K562 (cell line): ENCODE measurements around the gene RUVBL2. TPM values are rescaled to one million over a fixed set of nuclear protein-coding genes. Genes with fewer than 3 reads are reported as not detected.

Experiments
- GTF2F1 ChIP-seq: IDR thresholded peaks from 2 replicates; pipeline ENCODE4 v1.6.1; 2011; ENCODE audit warnings: low read depth, low read length, improper control_type of control experiment
- HOXB6 ChIP-seq: fragments of 250-450 bp; sonication (Bioruptor Pico); IDR thresholded peaks from 2 replicates; pipeline ENCODE4 v1.5.1; 2022; ENCODE audit warnings: mild to moderate bottlenecking, borderline replicate concordance
- KLF6 ChIP-seq: fragments of 250-450 bp; sonication (Bioruptor Pico); IDR thresholded peaks from 2 replicates; pipeline ENCODE4 v1.4.0; 2020; ENCODE audit warnings: mild to moderate bottlenecking, moderate library complexity, borderline replicate concordance
- MAZ ChIP-seq, 2 experiments: fragments of 450-650 bp in 1 of 2; sonication (generic) in 1 of 2; formaldehyde crosslinking; IDR thresholded peaks in 1 of 2; conservative IDR thresholded peaks in 1 of 2; 2 replicates each; pipeline versions ENCODE4 v1.4.0 to v1.5.0; 2020; ENCODE audit warnings: mild to moderate bottlenecking in 1 of 2, missing genetic modification reagents in 1 of 2
- NRF1 ChIP-seq, 2 experiments: fragments of 450-650 bp; IDR thresholded peaks in 1 of 2; conservative IDR thresholded peaks in 1 of 2; 2 replicates each; pipeline ENCODE4 v1.6.1; 2014; ENCODE audit warnings: mild to moderate bottlenecking in 2 of 2
- POLR2G ChIP-seq: fragments of 200-400 bp; formaldehyde crosslinking; IDR thresholded peaks from 2 replicates; pipeline ENCODE4 v1.6.1; 2017; ENCODE audit warnings: low read depth, mild to moderate bottlenecking, antibody characterized with exemption, low read length, moderate library complexity
- RERE ChIP-seq: sonication (generic); formaldehyde crosslinking; IDR thresholded peaks from 2 replicates; pipeline ENCODE4 v1.8.0; 2023; ENCODE audit warnings: missing genetic modification reagents, mild to moderate bottlenecking, borderline replicate concordance
- SUPT5H ChIP-seq: fragments of 450-650 bp; IDR thresholded peaks from 2 replicates; pipeline ENCODE4 v1.6.1; 2016
- TEAD4 ChIP-seq, 2 experiments: sonication (generic) in 1 of 2; formaldehyde crosslinking in 1 of 2; IDR thresholded peaks; 2 replicates each; pipeline versions ENCODE4 v1.6.1 to v1.8.0; 2012 to 2022; ENCODE audit warnings: borderline replicate concordance in 1 of 2, inconsistent platforms in 1 of 2, low read length in 1 of 2, mild to moderate bottlenecking in 1 of 2, missing genetic modification reagents in 1 of 2
- YY1 ChIP-seq, 3 experiments: IDR thresholded peaks; 2 replicates each; pipeline ENCODE4 v1.6.1; 2011; ENCODE audit warnings: low read length in 2 of 3, mild to moderate bottlenecking in 2 of 3, moderate library complexity in 2 of 3, borderline replicate concordance in 1 of 3, control low read depth in 1 of 3, low read depth in 1 of 3; ENCODE audit not compliant: insufficient read depth in 3 of 3, insufficient replicate concordance in 2 of 3, control insufficient read depth in 1 of 3, insufficient read length in 1 of 3; ENCODE audit errors: extremely low read depth in 1 of 3
- ZFP91 ChIP-seq: sonication (generic); formaldehyde crosslinking; IDR thresholded peaks from 2 replicates; pipeline ENCODE4 v1.8.0; 2022; ENCODE audit warnings: mild to moderate bottlenecking, missing genetic modification reagents
- ZFX ChIP-seq: sonication (generic); formaldehyde crosslinking; IDR thresholded peaks from 2 replicates; pipeline ENCODE4 v1.8.0; 2022; ENCODE audit warnings: mild to moderate bottlenecking, missing genetic modification reagents, moderate library complexity
- ZNF512 ChIP-seq: IDR thresholded peaks from 2 replicates; pipeline ENCODE4 v1.6.1; 2016; ENCODE audit warnings: missing genetic modification characterization, missing compliant biosample characterization
- ZNF764 ChIP-seq: fragments of 250-450 bp; sonication (Bioruptor Pico); IDR thresholded peaks from 2 replicates; pipeline ENCODE4 v1.4.0; 2020; ENCODE audit warnings: low read depth, mild to moderate bottlenecking, moderate library complexity
- polyA plus RNA-seq, 8 experiments: library from polyadenylated mRNA; depleted of rRNA in 4 of 8; stranded (reverse) in 5 of 8; unstranded in 3 of 8; fragments of >200 nt; fragmentation: Nextera tagmentation in 2 of 8; fragmentation: Illumina TruSeq in 1 of 8; extraction: Ambion mirVana in 2 of 8; extraction: Trizol in 1 of 8; gene quantifications; 2 replicates each; pipeline versions ENCODE4 v1.2.1 to v1.2.3, GENCODE V29; 2011 to 2014; ENCODE audit warnings: inconsistent platforms in 1 of 8, missing spikeins in 1 of 8
- total RNA-seq, 7 experiments: library from RNA; depleted of rRNA in 6 of 7; stranded (reverse); fragments of >200 nt in 6 of 7; fragmentation: Illumina TruSeq in 2 of 7; extraction: Trizol in 2 of 7; gene quantifications; 2 replicates each; pipeline versions ENCODE4 v1.2.1 to v1.2.3, GENCODE V29; 2011 to 2021; ENCODE audit warnings: low replicate concordance in 1 of 7
- TF ChIP-seq, protein P1 (sequence below): fragments of 450-650 bp; IDR thresholded peaks from one replicate; pipeline ENCODE4 v1.6.1; 2018; ENCODE audit warnings: mild to moderate bottlenecking, moderate library complexity; ENCODE audit not compliant: partially characterized antibody

Gene RUVBL2
- total and polyA plus RNA-seq, 9 of the 15 experiments (the other 6 are each of a cell fraction or from before 2014, with no cell fraction given), result 71.4 to 453 (median 237) TPM

DNA sequence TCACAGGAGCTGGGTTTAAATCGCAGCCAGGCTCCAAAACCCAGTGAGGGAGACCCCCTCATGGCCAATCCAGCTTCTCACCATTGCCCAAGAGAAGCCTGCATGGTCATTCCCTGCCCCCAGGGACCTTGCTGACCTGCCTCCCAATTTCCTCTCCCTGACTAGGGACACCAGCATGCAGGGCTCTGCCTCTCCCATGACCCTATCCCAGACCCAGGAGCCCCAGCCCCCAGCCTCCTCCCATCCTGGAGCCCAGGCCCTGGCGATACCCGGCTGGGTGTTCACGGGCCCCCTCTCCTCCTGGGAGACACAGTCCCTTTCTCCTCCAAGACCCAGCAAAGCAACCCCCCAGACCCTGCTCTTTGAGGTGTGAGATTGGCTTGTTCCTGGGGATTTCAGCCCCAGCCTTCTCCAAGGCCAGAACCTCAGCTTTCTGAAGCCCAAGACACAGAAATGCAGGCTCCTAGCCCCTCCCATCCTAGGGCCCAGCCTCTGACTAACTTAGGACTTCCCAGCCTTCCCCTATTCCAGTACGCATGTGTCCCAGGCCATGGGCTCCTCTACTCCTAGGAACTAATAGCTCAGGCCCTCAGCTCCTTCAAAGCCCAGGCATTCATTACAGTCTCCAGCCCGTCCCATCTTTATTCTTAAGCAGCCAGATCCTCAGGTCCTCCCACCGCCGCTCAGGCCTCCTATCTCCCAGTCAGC is 1.7 kb upstream of the RUVBL2 start (continued):
- TF ChIP-seq MAZ (CRISPR knock-in tag; conservative IDR thresholded peaks at IDR 0.05 in 1 of 2, IDR thresholded peaks at IDR 0.05 in 1 of 2) (peak in 1 of 2 experiments; percentile 30; a peak in 1 of 4 replicates), YY1 (IDR thresholded peaks at IDR 0.05; ENCODE audit: borderline replicate concordance in 1 of 3, control insufficient read depth in 1 of 3, extremely low read depth in 1 of 3, insufficient read depth in 3 of 3, insufficient read length in 1 of 3, insufficient replicate concordance in 2 of 3, low read depth in 1 of 3, low read length in 2 of 3) (peak in 1 of 3 experiments; percentile 12), KLF6 (CRISPR knock-in tag) (no peak), POLR2G (no peak), ZNF764 (CRISPR knock-in tag) (no peak), SUPT5H (no peak), GTF2F1 (no peak), HOXB6 (CRISPR knock-in tag) (no peak), ZNF512 (tag) (no peak), TEAD4 (IDR thresholded peaks at IDR 0.05; ENCODE audit: low read length) (no peak), TEAD4 (CRISPR knock-in tag; IDR thresholded peaks at IDR 0.05; ENCODE audit: borderline replicate concordance) (no peak), ZFX (CRISPR knock-in tag) (no peak), ZFP91 (CRISPR knock-in tag) (no peak), RERE (CRISPR knock-in tag) (0 out of 2 replicates have a peak, but pooled peaks have one; percentile 21), NRF1 (conservative IDR thresholded peaks at IDR 0.05 in 1 of 2, IDR thresholded peaks at IDR 0.05 in 1 of 2) (peak; percentile 81 to 84)
- TF ChIP-seq, protein P1, sequence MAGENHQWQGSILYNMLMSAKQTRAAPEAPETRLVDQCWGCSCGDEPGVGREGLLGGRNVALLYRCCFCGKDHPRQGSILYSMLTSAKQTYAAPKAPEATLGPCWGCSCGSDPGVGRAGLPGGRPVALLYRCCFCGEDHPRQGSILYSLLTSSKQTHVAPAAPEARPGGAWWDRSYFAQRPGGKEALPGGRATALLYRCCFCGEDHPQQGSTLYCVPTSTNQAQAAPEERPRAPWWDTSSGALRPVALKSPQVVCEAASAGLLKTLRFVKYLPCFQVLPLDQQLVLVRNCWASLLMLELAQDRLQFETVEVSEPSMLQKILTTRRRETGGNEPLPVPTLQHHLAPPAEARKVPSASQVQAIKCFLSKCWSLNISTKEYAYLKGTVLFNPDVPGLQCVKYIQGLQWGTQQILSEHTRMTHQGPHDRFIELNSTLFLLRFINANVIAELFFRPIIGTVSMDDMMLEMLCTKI, result no peak
